GM12864 (cell line): ENCODE results near the gene PUM2.

ENCODE experiments used
- DNase-seq: peaks from one replicate; pipeline ENCODE4 v3.0.0-alpha.2; 2011; ENCODE audit warnings: low read depth
- H3K4me3 ChIP-seq: 2 replicates; pipeline ENCODE4 v1.5.1; 2011; ENCODE audit warnings: mild to moderate bottlenecking, low read depth, low read length, control low read depth
- TF ChIP-seq, protein P1 (sequence below): IDR thresholded peaks from 2 replicates; pipeline ENCODE4 v1.5.1; 2011; ENCODE audit warnings: low read depth, mild to moderate bottlenecking, moderate library complexity, low read length, control low read depth, inconsistent platforms; ENCODE audit errors: missing control alignments

PUM2 gene

DNA sequence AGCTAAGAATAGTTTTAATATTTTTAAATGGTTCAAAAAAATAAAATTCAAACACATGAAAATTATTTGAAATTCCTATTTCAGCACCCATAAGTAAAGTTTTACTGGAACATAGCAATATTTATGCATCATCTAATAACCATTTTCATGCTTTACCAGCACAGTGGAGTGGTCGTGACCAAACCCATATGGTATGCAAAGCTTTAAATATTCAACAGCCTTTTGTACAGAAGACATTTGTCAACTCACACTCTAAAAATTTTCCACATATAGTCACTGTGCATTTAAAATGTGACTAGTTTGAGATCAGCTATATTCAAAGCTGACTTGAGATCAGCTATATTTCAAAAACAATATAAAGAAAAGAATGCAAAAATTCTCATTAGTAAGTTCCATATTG is 46.2 kb downstream of the PUM2 start:
- TF ChIP-seq, protein P1, sequence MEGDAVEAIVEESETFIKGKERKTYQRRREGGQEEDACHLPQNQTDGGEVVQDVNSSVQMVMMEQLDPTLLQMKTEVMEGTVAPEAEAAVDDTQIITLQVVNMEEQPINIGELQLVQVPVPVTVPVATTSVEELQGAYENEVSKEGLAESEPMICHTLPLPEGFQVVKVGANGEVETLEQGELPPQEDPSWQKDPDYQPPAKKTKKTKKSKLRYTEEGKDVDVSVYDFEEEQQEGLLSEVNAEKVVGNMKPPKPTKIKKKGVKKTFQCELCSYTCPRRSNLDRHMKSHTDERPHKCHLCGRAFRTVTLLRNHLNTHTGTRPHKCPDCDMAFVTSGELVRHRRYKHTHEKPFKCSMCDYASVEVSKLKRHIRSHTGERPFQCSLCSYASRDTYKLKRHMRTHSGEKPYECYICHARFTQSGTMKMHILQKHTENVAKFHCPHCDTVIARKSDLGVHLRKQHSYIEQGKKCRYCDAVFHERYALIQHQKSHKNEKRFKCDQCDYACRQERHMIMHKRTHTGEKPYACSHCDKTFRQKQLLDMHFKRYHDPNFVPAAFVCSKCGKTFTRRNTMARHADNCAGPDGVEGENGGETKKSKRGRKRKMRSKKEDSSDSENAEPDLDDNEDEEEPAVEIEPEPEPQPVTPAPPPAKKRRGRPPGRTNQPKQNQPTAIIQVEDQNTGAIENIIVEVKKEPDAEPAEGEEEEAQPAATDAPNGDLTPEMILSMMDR = no peak
- no peak overlapping the region for H3K4me3 ChIP-seq
- DNase-seq = no peak

DNA sequence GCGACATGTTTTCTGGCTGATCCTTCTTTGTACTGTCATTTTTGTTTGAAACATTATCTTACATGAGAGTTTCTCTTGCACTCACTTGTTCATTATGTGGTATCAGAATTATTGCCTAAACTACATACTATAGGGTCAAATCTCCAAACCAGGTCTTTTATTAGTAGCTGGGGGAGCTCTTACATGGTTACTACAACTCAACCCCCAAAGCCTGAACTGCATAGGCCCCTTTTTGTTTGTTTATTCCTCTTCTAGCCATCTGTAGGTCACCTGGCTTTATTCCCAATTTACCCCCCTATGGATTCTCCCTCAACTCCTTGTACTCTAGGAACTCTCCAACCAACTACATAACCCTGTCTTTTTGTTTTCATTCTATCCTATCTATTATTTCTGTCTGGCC is 46.7 kb downstream of the PUM2 start:
- H3K4me3 ChIP-seq = no peak overlapping the region
- TF ChIP-seq, protein P1 = no peak
- no peak for DNase-seq

DNA sequence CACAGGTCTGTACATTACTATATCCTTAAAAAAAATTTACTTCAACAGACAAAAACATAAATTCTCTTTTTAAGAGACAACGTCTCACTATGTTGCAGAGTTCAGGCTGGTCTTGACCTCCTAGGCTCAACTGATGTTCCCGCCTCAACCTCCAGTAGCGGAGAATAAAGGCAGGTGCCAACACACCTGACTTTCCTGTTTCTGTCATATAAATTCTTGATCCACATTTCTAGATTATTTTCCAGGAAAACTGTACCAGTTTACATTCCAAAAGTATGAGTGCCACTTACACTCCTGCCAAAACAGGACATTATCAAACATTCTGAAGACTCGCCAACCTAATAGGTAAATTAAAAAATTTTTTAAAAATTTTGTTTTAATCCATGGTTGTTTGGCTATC is 48.6 kb downstream of the PUM2 start:
- H3K4me3 ChIP-seq = no peak overlapping the region
- DNase-seq = no peak
- TF ChIP-seq, protein P1 = no peak

DNA sequence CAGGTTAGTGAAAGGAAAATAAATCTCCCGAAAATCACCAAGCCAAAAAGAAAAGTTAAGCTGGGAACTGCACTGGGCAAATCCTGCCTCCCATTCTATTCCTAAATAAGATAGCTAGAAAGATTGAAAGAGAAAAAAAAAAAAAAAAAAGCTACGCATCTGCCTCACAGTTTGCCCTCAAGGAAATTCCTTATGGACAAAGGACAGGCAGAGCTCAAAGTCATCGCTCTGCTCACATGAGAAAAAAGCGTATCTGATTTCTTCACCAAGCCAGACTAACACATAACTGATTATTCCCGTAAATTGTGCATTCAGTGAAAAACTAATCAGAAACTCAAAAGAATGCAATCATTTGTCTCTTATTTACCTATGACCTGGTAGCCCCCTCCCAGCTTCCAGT is 50.0 kb downstream of the PUM2 start:
- no peak for DNase-seq
- no peak overlapping the region for H3K4me3 ChIP-seq
- TF ChIP-seq, protein P1 = no peak

DNA sequence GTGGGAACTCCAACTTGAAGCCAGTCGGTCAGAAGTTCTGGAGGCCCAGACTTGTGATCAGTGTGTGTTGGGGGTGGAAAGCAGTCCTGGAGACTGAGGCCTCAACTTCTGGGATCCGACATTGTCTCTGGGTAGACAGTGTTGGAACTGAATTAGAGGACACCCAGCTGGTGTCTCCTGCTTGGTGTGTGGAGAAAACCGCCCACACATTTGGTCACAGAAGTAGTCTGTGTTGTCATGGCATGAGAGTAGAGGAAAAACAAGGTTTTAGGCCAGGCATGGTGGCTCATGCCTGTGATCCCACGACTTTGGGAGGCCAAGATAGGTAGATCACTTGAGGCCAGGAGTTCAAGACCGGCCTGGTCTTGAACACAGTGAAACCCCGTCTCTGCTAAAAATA is 51.5 kb downstream of the PUM2 start:
- DNase-seq = no peak
- TF ChIP-seq, protein P1 = no peak
- H3K4me3 ChIP-seq = no peak overlapping the region

DNA sequence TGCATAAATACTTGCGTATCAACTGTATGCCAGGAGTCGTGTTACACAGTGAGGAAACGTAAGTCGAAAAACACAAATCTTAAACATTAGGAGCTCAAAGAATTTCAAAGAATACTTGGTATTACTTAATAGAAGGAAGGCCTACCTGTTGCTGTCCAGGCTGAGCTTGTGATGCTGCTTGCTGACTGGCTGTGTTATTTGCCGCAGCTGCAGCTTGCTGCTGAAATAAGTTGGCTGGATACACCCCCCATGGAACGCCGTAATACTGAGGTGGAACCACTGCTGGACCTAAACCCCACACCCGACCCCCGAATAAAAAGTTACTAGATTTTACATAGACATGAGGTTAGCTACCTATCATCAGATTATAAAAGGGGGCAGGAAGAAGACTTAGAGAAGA is 56.4 kb downstream of the PUM2 start:
- TF ChIP-seq, protein P1 = no peak
- no peak overlapping the region for H3K4me3 ChIP-seq
- DNase-seq = no peak

DNA sequence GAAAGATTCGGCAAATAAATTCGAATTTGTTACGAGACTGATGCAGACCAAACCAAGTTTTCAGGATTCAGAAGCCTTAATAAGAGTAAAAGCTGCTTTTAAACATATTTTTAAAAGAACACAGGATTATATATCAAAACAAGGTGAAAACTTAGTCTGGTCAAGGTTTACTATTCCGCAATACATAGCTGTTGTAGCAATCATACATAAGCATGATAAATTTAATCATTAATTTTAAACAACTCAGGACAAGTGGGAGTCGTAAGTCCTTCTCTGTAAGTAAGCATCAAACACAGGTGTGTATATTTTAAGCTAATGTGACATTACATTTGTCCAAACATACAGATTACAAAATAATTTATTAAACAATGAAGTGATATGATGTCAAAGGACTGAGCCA is 57.7 kb downstream of the PUM2 start:
- H3K4me3 ChIP-seq = no peak overlapping the region
- DNase-seq = no peak
- TF ChIP-seq, protein P1 = no peak
